A673 (cell line): ENCODE data around the gene EFCAB7.

Source experiments
- EZH2 ChIP-seq: fragments of 200-600 bp; sonication (generic); IDR thresholded peaks from 2 replicates; pipeline ENCODE4 v1.6.1; 2017; ENCODE audit warnings: borderline replicate concordance, low read depth, mild to moderate bottlenecking, mixed read lengths, antibody characterized with exemption, low read length; ENCODE audit not compliant: poor library complexity, severe bottlenecking
- TF ChIP-seq, protein P1 (sequence below): fragments of 300-800, 200-600 bp; sonication (generic); conservative IDR thresholded peaks from 2 replicates; pipeline ENCODE4 v1.5.1; 2017; ENCODE audit warnings: low read depth, mild to moderate bottlenecking, antibody characterized with exemption, low read length, moderate library complexity, mixed read lengths

DNA sequence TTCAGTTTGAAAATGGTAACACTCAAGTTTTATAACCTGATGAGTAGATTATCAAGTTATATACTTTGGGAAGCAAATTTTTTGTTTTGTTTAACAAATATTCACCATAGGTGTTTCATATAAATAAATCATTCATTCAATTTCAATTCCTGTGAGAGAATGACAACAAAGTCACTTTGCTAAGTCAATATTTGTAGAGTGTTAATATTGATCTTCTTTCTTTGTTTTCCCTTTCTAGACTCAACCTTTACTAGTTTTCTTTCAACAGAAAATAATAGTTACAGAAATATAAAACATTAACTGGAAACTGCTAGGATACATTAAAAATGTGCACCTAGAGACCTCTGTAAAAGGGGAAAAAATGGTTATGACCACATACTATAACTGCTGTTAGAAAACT lies 11.1 kb downstream of the EFCAB7 start:
- TF ChIP-seq, protein P1, sequence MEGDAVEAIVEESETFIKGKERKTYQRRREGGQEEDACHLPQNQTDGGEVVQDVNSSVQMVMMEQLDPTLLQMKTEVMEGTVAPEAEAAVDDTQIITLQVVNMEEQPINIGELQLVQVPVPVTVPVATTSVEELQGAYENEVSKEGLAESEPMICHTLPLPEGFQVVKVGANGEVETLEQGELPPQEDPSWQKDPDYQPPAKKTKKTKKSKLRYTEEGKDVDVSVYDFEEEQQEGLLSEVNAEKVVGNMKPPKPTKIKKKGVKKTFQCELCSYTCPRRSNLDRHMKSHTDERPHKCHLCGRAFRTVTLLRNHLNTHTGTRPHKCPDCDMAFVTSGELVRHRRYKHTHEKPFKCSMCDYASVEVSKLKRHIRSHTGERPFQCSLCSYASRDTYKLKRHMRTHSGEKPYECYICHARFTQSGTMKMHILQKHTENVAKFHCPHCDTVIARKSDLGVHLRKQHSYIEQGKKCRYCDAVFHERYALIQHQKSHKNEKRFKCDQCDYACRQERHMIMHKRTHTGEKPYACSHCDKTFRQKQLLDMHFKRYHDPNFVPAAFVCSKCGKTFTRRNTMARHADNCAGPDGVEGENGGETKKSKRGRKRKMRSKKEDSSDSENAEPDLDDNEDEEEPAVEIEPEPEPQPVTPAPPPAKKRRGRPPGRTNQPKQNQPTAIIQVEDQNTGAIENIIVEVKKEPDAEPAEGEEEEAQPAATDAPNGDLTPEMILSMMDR = no peak
- TF ChIP-seq EZH2 = no peak
